ENCODE data around the gene SLC6A4. TPM values are rescaled to one million over a fixed set of nuclear protein-coding genes. Genes with fewer than 3 reads are reported as not detected.

SLC6A4 gene
- total RNA-seq, 1 experiment from 2014 or later, result 0.02 TPM

GRCh38 chr17:30224419-30224960, 11.0 kb downstream of the SLC6A4 start:
- Histone ChIP-seq H3K4me2 (ENCODE audit: insufficient read depth, insufficient read length, low read length) (no peak overlapping the region), H3K23ac (ENCODE audit: insufficient read length, low read depth, low read length) (no peak overlapping the region), H3K27me3 (ENCODE audit: insufficient read depth, low read length) (no peaks in the 10 kb centered on the region), H4K91ac (ENCODE audit: insufficient read length, low read depth, low read length) (no peak overlapping the region), H3K56ac (ENCODE audit: insufficient read length, low read depth, low read length) (no peak overlapping the region), H2BK120ac (ENCODE audit: low read depth, low read length, poor library complexity, severe bottlenecking) (no peak overlapping the region), H2AFZ (ENCODE audit: low read length) (no peak overlapping the region), H3K4me1 (ENCODE audit: insufficient read depth, low read length) (no peaks in the 10 kb centered on the region), H3T11ph (ENCODE audit: low read length) (no peak overlapping the region), H3K23me2 (ENCODE audit: insufficient read length, low read depth, low read length, poor library complexity, severe bottlenecking) (peaks cover 4% of the 10 kb centered on the region), H2BK15ac (ENCODE audit: low read depth, low read length) (no peak overlapping the region), H3K9me3 (ENCODE audit: control insufficient read depth, low read depth, low read length) (no peaks in the 10 kb centered on the region), H2AK5ac (ENCODE audit: insufficient read length, low read length) (no peak overlapping the region), H3K4ac (ENCODE audit: low read depth, low read length) (no peak overlapping the region), H3K79me1 (ENCODE audit: insufficient read depth, low read depth, low read length, poor library complexity, severe bottlenecking) (no peaks in the 10 kb centered on the region), H2BK12ac (ENCODE audit: insufficient read length, low read depth, low read length) (no peak overlapping the region), H3K18ac (ENCODE audit: insufficient read length, low read depth, low read length) (no peak overlapping the region), H2BK5ac (ENCODE audit: insufficient read length, low read length) (no peak overlapping the region), H4K5ac (ENCODE audit: insufficient read length, low read depth, low read length) (no peak overlapping the region), H4K20me1 (ENCODE audit: control insufficient read depth, insufficient read depth, insufficient read length) (no peaks in the 10 kb centered on the region), H2BK20ac (ENCODE audit: low read depth, low read length, poor library complexity, severe bottlenecking) (no peak overlapping the region), H3K9ac (ENCODE audit: extremely low read depth, insufficient read length, low read length) (no peak overlapping the region), H3K27ac (ENCODE audit: insufficient read length, low read depth, low read length) (no peak overlapping the region), H3K14ac (ENCODE audit: insufficient read depth, low read length) (no peak overlapping the region), H4K8ac (replicated peaks; ENCODE audit: insufficient read length, low read depth, low read length) (no peak overlapping the region), H3K79me2 (ENCODE audit: insufficient read depth, low read length) (no peaks in the 10 kb centered on the region)
- Mint-ChIP-seq H3K36me3 (ENCODE audit: insufficient read depth in 1 of 3, low read depth in 3 of 3) (no peaks in the 10 kb centered on the region; a peak in 1 of 7 replicates), H3K9me3 (no peaks in the 10 kb centered on the region), H3K27me3 (ENCODE audit: low read depth) (peaks cover 12% of the 10 kb centered on the region), H3K4me3 (no peak overlapping the region), H3K4me1 (peaks cover 16 to 20% of the 10 kb centered on the region in 2 experiments), H3K27ac (no peak overlapping the region; a peak in 1 of 7 replicates)
- no CpG with 5 or more reads among the region's 8 CpGs for WGBS (ENCODE audit: extremely low coverage, insufficient read length, low lambda C conversion rate)
- no peak for TF ChIP-seq CTCF (conservative IDR thresholded peaks at IDR 0.05)
- DNase-seq, result no peak

Data from H9 (cell line).